K562 (cell line): ENCODE measurements around the gene GPATCH3. TPM values are rescaled to one million over a fixed set of nuclear protein-coding genes. Genes with fewer than 3 reads are reported as not detected.

Experiments used
- BCOR ChIP-seq: fragments of 450-650 bp; IDR thresholded peaks from 2 replicates; pipeline ENCODE4 v1.6.1; 2016
- CREM ChIP-seq: IDR thresholded peaks from 2 replicates; pipeline ENCODE4 v1.6.1; 2014; ENCODE audit warnings: antibody characterized with exemption, low read depth
- DIDO1 ChIP-seq: fragments of 450-650 bp; IDR thresholded peaks from 2 replicates; pipeline ENCODE4 v1.6.1; 2016; ENCODE audit warnings: low read depth, missing biosample characterization, missing genetic modification characterization
- DMBX1 ChIP-seq: fragments of 250-450 bp; sonication (Bioruptor Pico); IDR thresholded peaks from 2 replicates; pipeline ENCODE4 v1.8.0; 2022; ENCODE audit warnings: inconsistent platforms, mild to moderate bottlenecking, moderate library complexity, borderline replicate concordance
- HBP1 ChIP-seq: fragments of 450-650 bp; formaldehyde crosslinking; IDR thresholded peaks from 2 replicates; pipeline ENCODE4 v1.4.0; 2022; ENCODE audit warnings: missing genetic modification characterization
- ID3 ChIP-seq, 2 experiments: fragments of 250-450 bp in 1 of 2; fragments of 450-650 bp in 1 of 2; sonication (Bioruptor Pico) in 1 of 2; IDR thresholded peaks; 2 replicates each; pipeline versions ENCODE4 v1.6.1 to v1.8.0; 2016 to 2021; ENCODE audit warnings: mild to moderate bottlenecking in 2 of 2, moderate library complexity in 2 of 2, missing compliant biosample characterization in 1 of 2, missing genetic modification characterization in 1 of 2
- MCM7 ChIP-seq, 2 experiments: fragments of 450-650 bp; IDR thresholded peaks; 2 replicates each; pipeline ENCODE4 v1.6.1; 2016 to 2018
- NFYB ChIP-seq: IDR thresholded peaks from 2 replicates; pipeline ENCODE4 v1.6.1; 2011; ENCODE audit warnings: mild to moderate bottlenecking, moderate library complexity; ENCODE audit not compliant: insufficient read length; ENCODE audit errors: extremely low read depth
- NRF1 ChIP-seq, 2 experiments: fragments of 450-650 bp; IDR thresholded peaks in 1 of 2; conservative IDR thresholded peaks in 1 of 2; 2 replicates each; pipeline ENCODE4 v1.6.1; 2014; ENCODE audit warnings: mild to moderate bottlenecking in 2 of 2
- PML ChIP-seq: IDR thresholded peaks from 2 replicates; pipeline ENCODE4 v1.6.1; 2012; ENCODE audit warnings: low read length, inconsistent platforms
- POLR2B ChIP-seq: fragments of 450-650 bp; IDR thresholded peaks from 2 replicates; pipeline ENCODE4 v1.6.1; 2018; ENCODE audit warnings: low read depth; ENCODE audit not compliant: partially characterized antibody
- PTRF ChIP-seq: fragments of 450-650 bp; IDR thresholded peaks from 2 replicates; pipeline ENCODE4 v1.6.1; 2016; ENCODE audit warnings: mild to moderate bottlenecking, missing genetic modification characterization, missing compliant biosample characterization
- RB1 ChIP-seq: fragments of 450-650 bp; IDR thresholded peaks from 2 replicates; pipeline ENCODE4 v1.6.1; 2017; ENCODE audit warnings: low read depth, mild to moderate bottlenecking
- SRF ChIP-seq, 2 experiments: fragments of 250-450, 450-650 bp in 1 of 2; sonication (Bioruptor Pico) in 1 of 2; sonication (generic) in 1 of 2; formaldehyde crosslinking; IDR thresholded peaks; 2 replicates each; pipeline versions ENCODE4 v1.5.0 to v1.5.1; 2020 to 2022; ENCODE audit warnings: mild to moderate bottlenecking in 1 of 2, missing genetic modification reagents in 1 of 2
- TBP ChIP-seq: optimal IDR thresholded peaks from 2 replicates; pipeline ENCODE3; 2011; ENCODE audit warnings: low read depth, low read length, improper control_type of control experiment
- TCF7L2 ChIP-seq: fragments of 150-350 bp; IDR thresholded peaks from 2 replicates; pipeline ENCODE4 v1.6.1; 2016; ENCODE audit warnings: low read depth, mild to moderate bottlenecking, low read length, moderate library complexity
- ZBTB2 ChIP-seq: fragments of 450-650 bp; IDR thresholded peaks from 2 replicates; pipeline ENCODE4 v1.6.1; 2016; ENCODE audit warnings: antibody characterized with exemption
- ZNF165 ChIP-seq: fragments of 250-450 bp; sonication (Bioruptor Pico); IDR thresholded peaks from 2 replicates; pipeline ENCODE4 v1.4.0; 2020; ENCODE audit warnings: borderline replicate concordance
- polyA plus RNA-seq, 8 experiments: library from polyadenylated mRNA; depleted of rRNA in 4 of 8; stranded (reverse) in 5 of 8; unstranded in 3 of 8; fragments of >200 nt; fragmentation: Nextera tagmentation in 2 of 8; fragmentation: Illumina TruSeq in 1 of 8; extraction: Ambion mirVana in 2 of 8; extraction: Trizol in 1 of 8; gene quantifications; 2 replicates each; pipeline versions ENCODE4 v1.2.1 to v1.2.3, GENCODE V29; 2011 to 2014; ENCODE audit warnings: inconsistent platforms in 1 of 8, missing spikeins in 1 of 8
- total RNA-seq, 7 experiments: library from RNA; depleted of rRNA in 6 of 7; stranded (reverse); fragments of >200 nt in 6 of 7; fragmentation: Illumina TruSeq in 2 of 7; extraction: Trizol in 2 of 7; gene quantifications; 2 replicates each; pipeline versions ENCODE4 v1.2.1 to v1.2.3, GENCODE V29; 2011 to 2021; ENCODE audit warnings: low replicate concordance in 1 of 7
- TF ChIP-seq, protein P1 (sequence below): fragments of 250-450 bp; sonication (Bioruptor Pico); IDR thresholded peaks from 2 replicates; pipeline ENCODE4 v1.5.0; 2022; ENCODE audit warnings: mild to moderate bottlenecking
- TF ChIP-seq, protein P2 (sequence below): sonication (generic); formaldehyde crosslinking; IDR thresholded peaks from 2 replicates; pipeline ENCODE4 v1.4.0; 2020; ENCODE audit warnings: mild to moderate bottlenecking, missing genetic modification reagents

GPATCH3 gene
- total and polyA plus RNA-seq, 9 of the 15 experiments (the other 6 are each of a cell fraction or from before 2014, with no cell fraction given): 1.6 to 23.0 (median 13.3) TPM

DNA sequence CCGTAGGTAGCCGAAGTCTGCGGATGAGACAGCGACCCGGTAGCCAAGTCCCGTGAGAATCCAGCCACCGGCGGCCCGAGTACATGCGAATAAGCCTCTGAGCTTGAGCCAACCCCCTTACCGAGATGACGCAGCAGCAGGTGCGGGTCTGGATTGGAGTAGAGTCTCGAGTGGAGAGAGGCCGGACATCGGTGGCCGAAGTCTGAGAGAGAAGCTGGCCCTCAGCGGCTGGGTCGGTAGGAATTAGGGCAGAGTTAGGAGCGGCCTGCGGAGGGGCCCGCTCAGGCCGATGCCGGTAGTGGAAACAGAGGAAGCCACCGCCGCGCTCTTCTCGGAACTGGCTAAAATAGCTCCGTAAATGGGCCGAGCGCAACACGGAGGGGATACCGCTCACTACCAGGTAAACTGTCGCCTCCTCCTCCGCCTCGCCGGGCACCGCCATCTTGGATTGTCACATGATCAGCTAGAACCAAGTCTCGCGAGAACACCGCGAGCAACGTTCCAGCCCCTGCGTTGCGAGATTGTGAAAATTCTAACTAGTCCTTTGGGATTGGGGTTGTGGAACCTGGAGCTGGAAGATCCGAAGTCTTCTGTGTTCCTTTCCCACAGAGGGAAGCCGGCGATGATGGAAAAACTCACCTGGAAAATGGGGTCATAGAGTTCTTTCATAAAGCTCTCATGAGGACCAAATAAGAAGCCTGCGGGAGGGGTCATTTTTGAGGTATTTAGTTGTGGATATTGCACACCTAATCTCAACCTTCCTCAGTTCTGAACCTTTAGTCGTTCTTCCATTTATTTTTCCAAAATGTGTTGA lies at the start of gene GPATCH3 (continued):
- TF ChIP-seq, protein P1, sequence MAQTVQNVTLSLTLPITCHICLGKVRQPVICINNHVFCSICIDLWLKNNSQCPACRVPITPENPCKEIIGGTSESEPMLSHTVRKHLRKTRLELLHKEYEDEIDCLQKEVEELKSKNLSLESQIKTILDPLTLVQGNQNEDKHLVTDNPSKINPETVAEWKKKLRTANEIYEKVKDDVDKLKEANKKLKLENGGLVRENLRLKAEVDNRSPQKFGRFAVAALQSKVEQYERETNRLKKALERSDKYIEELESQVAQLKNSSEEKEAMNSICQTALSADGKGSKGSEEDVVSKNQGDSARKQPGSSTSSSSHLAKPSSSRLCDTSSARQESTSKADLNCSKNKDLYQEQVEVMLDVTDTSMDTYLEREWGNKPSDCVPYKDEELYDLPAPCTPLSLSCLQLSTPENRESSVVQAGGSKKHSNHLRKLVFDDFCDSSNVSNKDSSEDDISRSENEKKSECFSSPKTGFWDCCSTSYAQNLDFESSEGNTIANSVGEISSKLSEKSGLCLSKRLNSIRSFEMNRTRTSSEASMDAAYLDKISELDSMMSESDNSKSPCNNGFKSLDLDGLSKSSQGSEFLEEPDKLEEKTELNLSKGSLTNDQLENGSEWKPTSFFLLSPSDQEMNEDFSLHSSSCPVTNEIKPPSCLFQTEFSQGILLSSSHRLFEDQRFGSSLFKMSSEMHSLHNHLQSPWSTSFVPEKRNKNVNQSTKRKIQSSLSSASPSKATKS (CRISPR knock-in tag): peak; percentile 56; the same call in 1 of the 2 replicates
- peak; percentile 97 for TF ChIP-seq TBP
- TF ChIP-seq PML: peak; percentile 90
- TF ChIP-seq TCF7L2: no peak
- no peak for TF ChIP-seq MCM7 (IDR thresholded peaks at IDR 0.05)
- TF ChIP-seq, protein P2, sequence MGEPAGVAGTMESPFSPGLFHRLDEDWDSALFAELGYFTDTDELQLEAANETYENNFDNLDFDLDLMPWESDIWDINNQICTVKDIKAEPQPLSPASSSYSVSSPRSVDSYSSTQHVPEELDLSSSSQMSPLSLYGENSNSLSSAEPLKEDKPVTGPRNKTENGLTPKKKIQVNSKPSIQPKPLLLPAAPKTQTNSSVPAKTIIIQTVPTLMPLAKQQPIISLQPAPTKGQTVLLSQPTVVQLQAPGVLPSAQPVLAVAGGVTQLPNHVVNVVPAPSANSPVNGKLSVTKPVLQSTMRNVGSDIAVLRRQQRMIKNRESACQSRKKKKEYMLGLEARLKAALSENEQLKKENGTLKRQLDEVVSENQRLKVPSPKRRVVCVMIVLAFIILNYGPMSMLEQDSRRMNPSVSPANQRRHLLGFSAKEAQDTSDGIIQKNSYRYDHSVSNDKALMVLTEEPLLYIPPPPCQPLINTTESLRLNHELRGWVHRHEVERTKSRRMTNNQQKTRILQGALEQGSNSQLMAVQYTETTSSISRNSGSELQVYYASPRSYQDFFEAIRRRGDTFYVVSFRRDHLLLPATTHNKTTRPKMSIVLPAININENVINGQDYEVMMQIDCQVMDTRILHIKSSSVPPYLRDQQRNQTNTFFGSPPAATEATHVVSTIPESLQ: peak; percentile 70; the same call in 1 of the 2 replicates
- no peak for TF ChIP-seq HBP1 (CRISPR knock-in tag)
- peak; percentile 90 for TF ChIP-seq POLR2B
- TF ChIP-seq SRF (CRISPR knock-in tag; IDR thresholded peaks at IDR 0.05): no peak; a peak in 2 of 4 replicates
- peak; percentile 69 for TF ChIP-seq CREM
- TF ChIP-seq DIDO1 (tag): peak; percentile 97
- TF ChIP-seq ZNF165 (CRISPR knock-in tag): 0 out of 2 replicates have a peak, but pooled peaks have one; percentile 45
- peak; percentile 32 to 43; a peak in 3 of 4 replicates for TF ChIP-seq NRF1 (conservative IDR thresholded peaks at IDR 0.05 in 1 of 2, IDR thresholded peaks at IDR 0.05 in 1 of 2)
- no peak for TF ChIP-seq ID3 (CRISPR knock-in tag; IDR thresholded peaks at IDR 0.05)
- TF ChIP-seq ID3 (tag; IDR thresholded peaks at IDR 0.05): peak; percentile 70; the same call in 1 of the 2 replicates
- 0 out of 2 replicates have a peak, but pooled peaks have one; percentile 49 for TF ChIP-seq DMBX1 (CRISPR knock-in tag)
- no peak for TF ChIP-seq ZBTB2
- TF ChIP-seq BCOR: peak; percentile 29; the same call in 1 of the 2 replicates
- peak; percentile 54; the same call in 1 of the 2 replicates for TF ChIP-seq RB1
- no peak for TF ChIP-seq PTRF (tag)
- no peak for TF ChIP-seq NFYB
